Measurements from ENCODE around the gene ARHGAP9. TPM values are rescaled to one million over a fixed set of nuclear protein-coding genes. Genes with fewer than 3 reads are reported as not detected.

Gene ARHGAP9
- total and polyA plus RNA-seq, 2 of the 4 experiments (the other 2 are of a cell fraction): 0.18 to 0.79 TPM

DNA sequence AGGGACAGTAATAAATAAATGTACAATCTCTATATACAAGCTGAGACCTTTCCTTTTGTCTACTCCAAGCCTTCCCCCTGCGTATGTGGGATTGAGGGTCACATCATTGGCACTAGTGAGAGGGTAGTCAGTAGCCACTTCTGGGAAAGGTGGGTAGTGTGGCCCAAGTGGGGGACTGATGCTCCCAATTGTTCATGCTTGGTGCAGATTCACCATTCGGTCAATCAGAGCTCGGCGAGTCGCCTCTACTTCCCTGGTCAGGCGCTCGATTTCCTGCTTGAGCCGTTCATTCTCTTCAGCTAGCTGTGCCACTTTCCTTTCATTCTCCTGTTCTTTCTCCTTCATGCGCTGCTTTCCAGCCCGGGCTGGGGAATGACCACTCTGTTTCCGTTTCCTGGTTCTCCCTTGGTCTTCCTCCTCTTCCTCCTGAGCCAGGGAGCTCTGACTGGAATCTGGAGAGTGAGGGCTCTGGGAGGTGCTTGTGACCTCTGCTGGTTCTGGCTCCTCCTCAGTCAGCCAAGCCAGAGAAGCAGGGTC is 37.0 kb upstream of the ARHGAP9 start:
- H3K4me1 ChIP-seq (ENCODE audit: control insufficient read depth, insufficient read depth, low read length): peaks cover 7% of the 10 kb centered on the region
- CTCF ChIA-PET: no interaction called here
- peaks cover 79% of the 10 kb centered on the region for H4K20me1 ChIP-seq (ENCODE audit: insufficient read depth, low read length)

More for the DNA sequence above, 37.0 kb upstream of the ARHGAP9 start:
- Histone ChIP-seq H3K14ac (replicated peaks; ENCODE audit: low read depth, low read length) (no peak overlapping the region), H3K27ac (ENCODE audit: insufficient read depth, low read length) (peak overlapping the region; percentile 15; the same call in 1 of the 2 replicates), H2BK5ac (ENCODE audit: low read depth, low read length, poor library complexity, severe bottlenecking) (no peak overlapping the region), H2AK5ac (ENCODE audit: low read depth, low read length) (no peak overlapping the region), H3K56ac (ENCODE audit: extremely low read depth, insufficient read depth, low read length) (no peak overlapping the region), H3K23ac (ENCODE audit: low read depth, low read length) (no peak overlapping the region), H3K4me3 (ENCODE audit: insufficient read depth, low read depth, low read length) (no peak overlapping the region), H3K9me3 (ENCODE audit: control insufficient read depth, insufficient read depth, low read length) (no peaks in the 10 kb centered on the region), H3K18ac (ENCODE audit: low read depth, low read length) (no peak overlapping the region), H3K9me1 (ENCODE audit: insufficient read depth, low read length) (peaks cover 3% of the 10 kb centered on the region; the same call in 1 of the 2 replicates), H2BK20ac (ENCODE audit: low read depth, low read length) (no peak overlapping the region), H3K9ac (ENCODE audit: low read depth, low read length) (no peak overlapping the region), H4K5ac (ENCODE audit: low read depth, low read length) (no peak overlapping the region), H2AK9ac (replicated peaks; ENCODE audit: low read depth, low read length, poor library complexity) (no peak overlapping the region), H2BK15ac (ENCODE audit: low read depth, low read length) (no peak overlapping the region), H3K4me2 (ENCODE audit: low read depth, low read length) (no peak overlapping the region), H4K8ac (ENCODE audit: low read depth in 2 of 2, low read length in 2 of 2) (no peak overlapping the region), H3K27me3 (ENCODE audit: control insufficient read depth, insufficient read depth, low read length) (no peaks in the 10 kb centered on the region), H3K79me1 (ENCODE audit: low read depth in 1 of 2, low read length in 2 of 2) (peaks cover 18 to 75% of the 10 kb centered on the region in 2 experiments), H3K4ac (ENCODE audit: low read depth, low read length) (no peak overlapping the region), H3K36me3 (ENCODE audit: control insufficient read depth, insufficient read depth, low read length) (peaks cover 59% of the 10 kb centered on the region), H2AFZ (replicated peaks; ENCODE audit: low read length, poor library complexity) (peak overlapping the region; percentile 52), H2BK120ac (ENCODE audit: low read depth, low read length) (no peak overlapping the region), H4K91ac (ENCODE audit: insufficient read depth, low read depth, low read length) (no peak overlapping the region)
- ATAC-seq (ENCODE audit: low read depth) (no peak), DNase-seq (no peak)
- in situ Hi-C loops (cut with MboI; ENCODE audit: low sequenced_read_pairs): no loop called here
- no TSS peak for BruUV-seq (replicated peaks)
- dilution Hi-C loops (cut with HindIII; ENCODE audit: low sequenced_read_pairs, unreplicated experiment): no loop called here
- whole genome bisulfite sequencing, 2 experiments (ENCODE audit: extremely low coverage in 2 of 2, insufficient read length in 1 of 2): 100% methylated on average over 3 of the region's 11 CpGs; no CpG with 5 or more reads in 1 of the 2 experiments
- POLR2A ChIA-PET (ENCODE audit: unreplicated experiment): no interaction called here
- intact Hi-C loops (cut with micrococcal nuclease): no loop called here
- no peak; the same call in 1 of the 2 replicates for TF ChIP-seq POLR2A (IDR thresholded peaks at IDR 0.05; ENCODE audit: low read depth, low read length)
- no peak for TF ChIP-seq MAZ (IDR thresholded peaks at IDR 0.05; ENCODE audit: borderline replicate concordance, low read depth, low read length)
- no peak for TF ChIP-seq NFE2L2 (IDR thresholded peaks at IDR 0.05; ENCODE audit: low read depth, low read length)
- no peak for TF ChIP-seq MAFK (IDR thresholded peaks at IDR 0.05; ENCODE audit: low read depth, low read length)
- TF ChIP-seq ELK1 (IDR thresholded peaks at IDR 0.05; ENCODE audit: borderline replicate concordance, low read depth, low read length): no peak
- TF ChIP-seq, protein P1, sequence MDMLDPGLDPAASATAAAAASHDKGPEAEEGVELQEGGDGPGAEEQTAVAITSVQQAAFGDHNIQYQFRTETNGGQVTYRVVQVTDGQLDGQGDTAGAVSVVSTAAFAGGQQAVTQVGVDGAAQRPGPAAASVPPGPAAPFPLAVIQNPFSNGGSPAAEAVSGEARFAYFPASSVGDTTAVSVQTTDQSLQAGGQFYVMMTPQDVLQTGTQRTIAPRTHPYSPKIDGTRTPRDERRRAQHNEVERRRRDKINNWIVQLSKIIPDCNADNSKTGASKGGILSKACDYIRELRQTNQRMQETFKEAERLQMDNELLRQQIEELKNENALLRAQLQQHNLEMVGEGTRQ (IDR thresholded peaks at IDR 0.05; ENCODE audit: low read depth, low read length): no peak
- TF ChIP-seq RCOR1 (IDR thresholded peaks at IDR 0.05; ENCODE audit: insufficient replicate concordance, low read length): no peak
- TF ChIP-seq FOS (IDR thresholded peaks at IDR 0.05; ENCODE audit: low read depth, low read length): no peak
- no peak for TF ChIP-seq CHD1 (IDR thresholded peaks at IDR 0.05; ENCODE audit: low read depth, low read length)
- no peak for TF ChIP-seq CEBPB (IDR thresholded peaks at IDR 0.05; ENCODE audit: low read depth, low read length)
- no peak for TF ChIP-seq CTCF (conservative IDR thresholded peaks at IDR 0.05; ENCODE audit: low read depth, low read length)
- TF ChIP-seq MXI1 (IDR thresholded peaks at IDR 0.05; ENCODE audit: borderline replicate concordance, low read depth, low read length): no peak
- no peak for TF ChIP-seq SMC3 (IDR thresholded peaks at IDR 0.05; ENCODE audit: low read depth, low read length)
- no peak for TF ChIP-seq RFX5 (IDR thresholded peaks at IDR 0.05; ENCODE audit: low read depth, low read length)
- no peak for TF ChIP-seq RAD21 (IDR thresholded peaks at IDR 0.05; ENCODE audit: low read length)
- no peak for TF ChIP-seq BHLHE40 (IDR thresholded peaks at IDR 0.05; ENCODE audit: low read depth, low read length)
